H1 (cell line): ENCODE data around the gene C1QL3. TPM values are rescaled to one million over a fixed set of nuclear protein-coding genes. Genes with fewer than 3 reads are reported as not detected.

Experiments
- polyA plus RNA-seq, 7 experiments: library from polyadenylated mRNA; depleted of rRNA in 3 of 7; stranded (reverse) in 5 of 7; unstranded in 2 of 7; fragments of >200 nt in 5 of 7; fragments of 200-250 nt in 2 of 7; gene quantifications; 1 replicate in 5 of 7; 2 replicates in 1 of 7; 4 replicates in 1 of 7; pipeline versions ENCODE4 v1.2.1 to v1.2.3, GENCODE V29; 2011 to 2013; ENCODE audit warnings: missing spikeins in 2 of 7, mixed read lengths in 2 of 7
- small RNA-seq: library from polyadenylated mRNA; stranded (forward); fragments of <200 nt; extraction: miRNeasy Mini kit (QIAGEN cat#:217004); gene quantifications from one replicate; pipeline ENCODE3, GENCODE V24; 2013; ENCODE audit not compliant: insufficient read depth
- total RNA-seq: library from RNA; stranded (reverse); fragmentation: NEBNext Ultra II Directional; extraction: Animal tissue kit (Norgen Biotek cat#: 25700); gene quantifications from 2 replicates; pipeline ENCODE4 v1.2.1, GENCODE V29; 2021

C1QL3 gene
- total and polyA plus RNA-seq, 2 of the 8 experiments (the other 6 are each of a cell fraction or from before 2014, with no cell fraction given), result 1.0 to 1.8 TPM

Small RNA genes lying within 50 kb of the gene (small RNA-seq; reads per million reads assigned to genes)
- not detected for gene RNU2-18P

Other genes with a start within 250 kb of the C1QL3 start
- 5.6 and 7.8 TPM in 2 replicates for gene PTER, start 84.9 kb downstream of the C1QL3 start, total RNA-seq
- 3.0 and 4.4 TPM in 2 replicates for gene PTER, start 84.9 kb downstream of the C1QL3 start, polyA plus RNA-seq (2011; rRNA removed)